ENCODE measurements around the gene KAT5. TPM values are rescaled to one million over a fixed set of nuclear protein-coding genes. Genes with fewer than 3 reads are reported as not detected.

Gene KAT5
- total RNA-seq: 10 to 100 TPM; 13.3 to 99.1 (median 58.7) TPM
- polyA plus RNA-seq: 10 to 100 TPM; 51.5 to 76.8 (median 53.5) TPM
- long read RNA-seq, donor 1, partial matches to known transcripts: 0 of 6 reads
- long read RNA-seq, donor 1, other reads (novel, unspliced or antisense): 0 of 6 reads
- long read RNA-seq, donor 2, partial matches to known transcripts: 0 of 9 reads
- long read RNA-seq, donor 2, other reads (novel, unspliced or antisense): 0 of 9 reads
- long read RNA-seq, donor 3, partial matches to known transcripts: 0 of 5 reads
- long read RNA-seq, donor 3, other reads (novel, unspliced or antisense): 0 of 5 reads
- long read RNA-seq, donor 4: 0 reads
- long read RNA-seq, donor 5, partial matches to known transcripts: 0 of 6 reads
- long read RNA-seq, donor 5, other reads (novel, unspliced or antisense): 0 of 6 reads
- long read RNA-seq, donor 6, transcript KAT5-203 (14 exons, 2,237 nt): major isoform, 7 of 281 reads
- long read RNA-seq, donor 6, partial matches to known transcripts: 262 of 281 reads
- long read RNA-seq, donor 6, other reads (novel, unspliced or antisense): 0 of 281 reads
- long read RNA-seq, donor 7, partial matches to known transcripts: 0 of 4 reads
- long read RNA-seq, donor 7, other reads (novel, unspliced or antisense): 0 of 4 reads
- long read RNA-seq, donor 8, partial matches to known transcripts: 0 of 3 reads
- long read RNA-seq, donor 8, other reads (novel, unspliced or antisense): 0 of 3 reads
- long read RNA-seq, donor 9, partial matches to known transcripts: 0 of 5 reads
- long read RNA-seq, donor 9, other reads (novel, unspliced or antisense): 0 of 5 reads
- long read RNA-seq, donor 10, partial matches to known transcripts: 0 of 5 reads
- long read RNA-seq, donor 10, other reads (novel, unspliced or antisense): 0 of 5 reads

GRCh38 chr11:65711785-65712632, at the start of gene KAT5:
Gene KAT5 (plus strand): TSS chr11:65712252. CDS start chr11:65712268, 16 bp downstream.
- peak; percentile 99 for DNase-seq
- Histone ChIP-seq H3K4me3 (peak within 1 kb of the TSS; percentile 53 to 67 (median 60)), H3K27ac (peak within 1 kb of the TSS; percentile 98 to 100 (median 99)), H3K36me3 (peaks cover 35 to 42% (median 42%) of the 10 kb centered on the region in 4 donors), H3K27me3 (no peaks in the 10 kb centered on the region), H3K4me1 (peaks cover 20 to 33% (median 27%) of the 10 kb centered on the region in 4 donors), H3K9me3 (no peaks in the 10 kb centered on the region)
- intact Hi-C loops (cut with DNase I; ENCODE audit: low total_unique reads): loop anchor here (5.0 kb wide), 1 partner anchor 105 kb away; no protein-coding TSS in a partner anchor
- peak; percentile 83 to 91 (median 84) for TF ChIP-seq POLR2AphosphoS5 (IDR thresholded peaks at IDR 0.05)
- TF ChIP-seq POLR2A (IDR thresholded peaks at IDR 0.05): peak in 2 of 4 donors; percentile 54 to 86
- no peak for TF ChIP-seq EP300 (IDR thresholded peaks at IDR 0.05)
- TF ChIP-seq CTCF (IDR thresholded peaks at IDR 0.05): peak in 6 of 7 experiments; percentile 97 to 100 (median 98)
- 0 to 1% (median 1%) methylated on average over 38 to 65 of the region's 65 CpGs for WGBS, 5 donors

- TF ChIP-seq POLR2A (IDR thresholded peaks at IDR 0.05) (peak in 2 of 4 donors; percentile 72 to 82), EP300 (IDR thresholded peaks at IDR 0.05) (no peak), POLR2AphosphoS5 (IDR thresholded peaks at IDR 0.05) (peak; percentile 17 to 82 (median 80))
- peak; percentile 93 to 98 for DNase-seq
- Histone ChIP-seq H3K27me3 (no peaks in the 10 kb centered on the region), H3K4me3 (peak within 1 kb of the TSS; percentile 64 to 98 (median 87)), H3K36me3 (peaks cover 32 to 39% (median 35%) of the 10 kb centered on the region in 4 donors), H3K27ac (peak within 1 kb of the TSS; percentile 98 to 100 (median 99)), H3K9me3 (no peaks in the 10 kb centered on the region), H3K4me1 (peaks cover 23 to 50% (median 40%) of the 10 kb centered on the region in 4 donors)
- intact Hi-C loops (cut with DNase I; ENCODE audit: low total_unique reads): no loop called here
- 0% methylated on average over 11 to 91 of the region's 91 CpGs for WGBS, 5 donors
These were observed 49.0 kb upstream of the KAT5 start, which contains the start of gene RELA for GRCh38 chr11:65662799-65663638. Gene RELA (minus strand): TSS chr11:65662916. CDS start chr11:65662832, 84 bp downstream.

- H3K4me1 ChIP-seq: peaks cover 23 to 46% (median 40%) of the 10 kb centered on the region in 4 donors
- 0 to 1% (median 1%) methylated on average over 9 to 15 of the region's 15 CpGs for WGBS, 5 donors
- peak overlapping the region; percentile 64 to 98 (median 87) for H3K4me3 ChIP-seq
- no peaks in the 10 kb centered on the region for H3K27me3 ChIP-seq
- peaks cover 25 to 32% (median 28%) of the 10 kb centered on the region in 4 donors for H3K36me3 ChIP-seq
- intact Hi-C loops (cut with DNase I; ENCODE audit: low total_unique reads): no loop called here
- TF ChIP-seq CTCF (IDR thresholded peaks at IDR 0.05) (no peak), POLR2AphosphoS5 (IDR thresholded peaks at IDR 0.05) (peak in 2 of 3 donors; percentile 53 to 55)
- no peaks in the 10 kb centered on the region for H3K9me3 ChIP-seq
- peak; percentile 57 to 86 for DNase-seq
- peak overlapping the region; percentile 98 to 100 (median 99) for H3K27ac ChIP-seq
These were observed 48.3 kb upstream of the KAT5 start for GRCh38 chr11:65663639-65664200.
